ENCODE data around the gene CLCN6. TPM values are rescaled to one million over a fixed set of nuclear protein-coding genes. Genes with fewer than 3 reads are reported as not detected.

The CLCN6 gene
- total and polyA plus RNA-seq, 2 of the 13 experiments (the other 11 are each of a cell fraction or from before 2014, with no cell fraction given), result 14.9 to 19.3 TPM

DNA sequence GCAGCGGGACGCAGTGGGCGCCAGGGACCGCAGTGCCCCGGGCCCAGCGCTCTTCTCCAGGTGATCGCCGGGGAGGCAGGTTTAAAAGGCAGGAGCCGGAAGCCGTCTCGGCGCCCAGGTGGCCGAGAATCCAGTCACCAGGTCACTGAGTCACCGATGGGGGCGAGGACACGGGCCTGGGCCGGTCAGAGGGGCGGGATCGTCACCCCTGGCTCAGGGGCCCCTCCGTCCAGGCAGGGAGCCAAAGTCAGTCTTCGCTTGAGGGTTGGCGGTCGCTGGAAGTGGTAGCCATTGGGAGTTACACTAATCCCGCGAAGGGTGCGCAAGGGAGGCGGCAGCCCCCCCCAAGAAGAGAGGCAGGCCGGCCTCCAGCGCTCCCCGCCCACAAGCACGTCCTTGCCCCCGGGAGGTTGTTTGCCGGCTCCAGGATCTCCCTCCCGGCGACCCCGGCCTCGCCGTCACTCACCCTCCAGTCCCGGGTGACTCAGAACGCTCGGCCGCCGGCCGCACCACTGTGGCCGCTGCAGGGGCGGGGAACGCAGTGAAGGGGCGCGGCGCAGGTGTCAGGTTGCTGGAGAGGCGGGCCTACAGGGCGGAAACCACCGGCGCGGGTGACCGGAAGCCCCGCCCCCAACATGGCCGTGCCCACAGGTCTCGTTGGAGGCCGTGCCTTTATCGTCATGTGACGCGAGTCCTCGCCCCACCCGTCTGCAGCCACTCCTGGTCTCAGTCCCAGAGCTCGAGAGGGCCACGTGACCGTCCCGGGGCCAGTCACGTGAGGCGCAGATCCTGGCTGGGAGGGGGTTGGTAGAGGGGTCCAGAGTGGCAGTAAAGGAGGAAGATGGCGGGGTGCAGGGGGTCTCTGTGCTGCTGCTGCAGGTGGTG is at the start of gene CLCN6, which contains the start of gene MTHFR (continued):
- TF ChIP-seq, protein P1, sequence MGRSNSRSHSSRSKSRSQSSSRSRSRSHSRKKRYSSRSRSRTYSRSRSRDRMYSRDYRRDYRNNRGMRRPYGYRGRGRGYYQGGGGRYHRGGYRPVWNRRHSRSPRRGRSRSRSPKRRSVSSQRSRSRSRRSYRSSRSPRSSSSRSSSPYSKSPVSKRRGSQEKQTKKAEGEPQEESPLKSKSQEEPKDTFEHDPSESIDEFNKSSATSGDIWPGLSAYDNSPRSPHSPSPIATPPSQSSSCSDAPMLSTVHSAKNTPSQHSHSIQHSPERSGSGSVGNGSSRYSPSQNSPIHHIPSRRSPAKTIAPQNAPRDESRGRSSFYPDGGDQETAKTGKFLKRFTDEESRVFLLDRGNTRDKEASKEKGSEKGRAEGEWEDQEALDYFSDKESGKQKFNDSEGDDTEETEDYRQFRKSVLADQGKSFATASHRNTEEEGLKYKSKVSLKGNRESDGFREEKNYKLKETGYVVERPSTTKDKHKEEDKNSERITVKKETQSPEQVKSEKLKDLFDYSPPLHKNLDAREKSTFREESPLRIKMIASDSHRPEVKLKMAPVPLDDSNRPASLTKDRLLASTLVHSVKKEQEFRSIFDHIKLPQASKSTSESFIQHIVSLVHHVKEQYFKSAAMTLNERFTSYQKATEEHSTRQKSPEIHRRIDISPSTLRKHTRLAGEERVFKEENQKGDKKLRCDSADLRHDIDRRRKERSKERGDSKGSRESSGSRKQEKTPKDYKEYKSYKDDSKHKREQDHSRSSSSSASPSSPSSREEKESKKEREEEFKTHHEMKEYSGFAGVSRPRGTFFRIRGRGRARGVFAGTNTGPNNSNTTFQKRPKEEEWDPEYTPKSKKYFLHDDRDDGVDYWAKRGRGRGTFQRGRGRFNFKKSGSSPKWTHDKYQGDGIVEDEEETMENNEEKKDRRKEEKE (IDR thresholded peaks at IDR 0.05), result no peak
- TF ChIP-seq ZZZ3 (CRISPR knock-in tag; IDR thresholded peaks at IDR 0.05; ENCODE audit: borderline replicate concordance) (no peak; the same call in 1 of the 2 replicates), FOSL2 (CRISPR knock-in tag; IDR thresholded peaks at IDR 0.05) (peak; percentile 87), ZNF333 (CRISPR knock-in tag; IDR thresholded peaks at IDR 0.05; ENCODE audit: borderline replicate concordance) (no peak), ARNTL (CRISPR knock-in tag; IDR thresholded peaks at IDR 0.05) (peak; percentile 98), TGIF2 (CRISPR knock-in tag; IDR thresholded peaks at IDR 0.05) (peak; percentile 42; the same call in 1 of the 2 replicates), ZNF720 (CRISPR knock-in tag; IDR thresholded peaks at IDR 0.05) (no peak), ASH2L (IDR thresholded peaks at IDR 0.05; ENCODE audit: insufficient read length, low read depth, low read length) (no peak), IRX3 (CRISPR knock-in tag; IDR thresholded peaks at IDR 0.05; ENCODE audit: borderline replicate concordance, low read depth) (0 out of 2 replicates have a peak, but pooled peaks have one; percentile 20), RARA (CRISPR knock-in tag; IDR thresholded peaks at IDR 0.05) (peak; percentile 86), MXD4 (CRISPR knock-in tag; IDR thresholded peaks at IDR 0.05) (peak; percentile 73)
- TF ChIP-seq, protein P2, sequence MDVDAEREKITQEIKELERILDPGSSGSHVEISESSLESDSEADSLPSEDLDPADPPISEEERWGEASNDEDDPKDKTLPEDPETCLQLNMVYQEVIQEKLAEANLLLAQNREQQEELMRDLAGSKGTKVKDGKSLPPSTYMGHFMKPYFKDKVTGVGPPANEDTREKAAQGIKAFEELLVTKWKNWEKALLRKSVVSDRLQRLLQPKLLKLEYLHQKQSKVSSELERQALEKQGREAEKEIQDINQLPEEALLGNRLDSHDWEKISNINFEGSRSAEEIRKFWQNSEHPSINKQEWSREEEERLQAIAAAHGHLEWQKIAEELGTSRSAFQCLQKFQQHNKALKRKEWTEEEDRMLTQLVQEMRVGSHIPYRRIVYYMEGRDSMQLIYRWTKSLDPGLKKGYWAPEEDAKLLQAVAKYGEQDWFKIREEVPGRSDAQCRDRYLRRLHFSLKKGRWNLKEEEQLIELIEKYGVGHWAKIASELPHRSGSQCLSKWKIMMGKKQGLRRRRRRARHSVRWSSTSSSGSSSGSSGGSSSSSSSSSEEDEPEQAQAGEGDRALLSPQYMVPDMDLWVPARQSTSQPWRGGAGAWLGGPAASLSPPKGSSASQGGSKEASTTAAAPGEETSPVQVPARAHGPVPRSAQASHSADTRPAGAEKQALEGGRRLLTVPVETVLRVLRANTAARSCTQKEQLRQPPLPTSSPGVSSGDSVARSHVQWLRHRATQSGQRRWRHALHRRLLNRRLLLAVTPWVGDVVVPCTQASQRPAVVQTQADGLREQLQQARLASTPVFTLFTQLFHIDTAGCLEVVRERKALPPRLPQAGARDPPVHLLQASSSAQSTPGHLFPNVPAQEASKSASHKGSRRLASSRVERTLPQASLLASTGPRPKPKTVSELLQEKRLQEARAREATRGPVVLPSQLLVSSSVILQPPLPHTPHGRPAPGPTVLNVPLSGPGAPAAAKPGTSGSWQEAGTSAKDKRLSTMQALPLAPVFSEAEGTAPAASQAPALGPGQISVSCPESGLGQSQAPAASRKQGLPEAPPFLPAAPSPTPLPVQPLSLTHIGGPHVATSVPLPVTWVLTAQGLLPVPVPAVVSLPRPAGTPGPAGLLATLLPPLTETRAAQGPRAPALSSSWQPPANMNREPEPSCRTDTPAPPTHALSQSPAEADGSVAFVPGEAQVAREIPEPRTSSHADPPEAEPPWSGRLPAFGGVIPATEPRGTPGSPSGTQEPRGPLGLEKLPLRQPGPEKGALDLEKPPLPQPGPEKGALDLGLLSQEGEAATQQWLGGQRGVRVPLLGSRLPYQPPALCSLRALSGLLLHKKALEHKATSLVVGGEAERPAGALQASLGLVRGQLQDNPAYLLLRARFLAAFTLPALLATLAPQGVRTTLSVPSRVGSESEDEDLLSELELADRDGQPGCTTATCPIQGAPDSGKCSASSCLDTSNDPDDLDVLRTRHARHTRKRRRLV (CRISPR knock-in tag; IDR thresholded peaks at IDR 0.05), result no peak; the same call in 1 of the 2 replicates
- TF ChIP-seq, protein P3, sequence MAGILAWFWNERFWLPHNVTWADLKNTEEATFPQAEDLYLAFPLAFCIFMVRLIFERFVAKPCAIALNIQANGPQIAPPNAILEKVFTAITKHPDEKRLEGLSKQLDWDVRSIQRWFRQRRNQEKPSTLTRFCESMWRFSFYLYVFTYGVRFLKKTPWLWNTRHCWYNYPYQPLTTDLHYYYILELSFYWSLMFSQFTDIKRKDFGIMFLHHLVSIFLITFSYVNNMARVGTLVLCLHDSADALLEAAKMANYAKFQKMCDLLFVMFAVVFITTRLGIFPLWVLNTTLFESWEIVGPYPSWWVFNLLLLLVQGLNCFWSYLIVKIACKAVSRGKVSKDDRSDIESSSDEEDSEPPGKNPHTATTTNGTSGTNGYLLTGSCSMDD (CRISPR knock-in tag; IDR thresholded peaks at IDR 0.05), result no peak
- TF ChIP-seq, protein P4, sequence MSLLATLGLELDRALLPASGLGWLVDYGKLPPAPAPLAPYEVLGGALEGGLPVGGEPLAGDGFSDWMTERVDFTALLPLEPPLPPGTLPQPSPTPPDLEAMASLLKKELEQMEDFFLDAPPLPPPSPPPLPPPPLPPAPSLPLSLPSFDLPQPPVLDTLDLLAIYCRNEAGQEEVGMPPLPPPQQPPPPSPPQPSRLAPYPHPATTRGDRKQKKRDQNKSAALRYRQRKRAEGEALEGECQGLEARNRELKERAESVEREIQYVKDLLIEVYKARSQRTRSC (CRISPR knock-in tag; IDR thresholded peaks at IDR 0.05; ENCODE audit: low read depth), result no peak

Data from HepG2 (cell line).